Liver (tissue), 9 donors: Measurements from ENCODE around the gene NTF4. TPM values are rescaled to one million over a fixed set of nuclear protein-coding genes. Genes with fewer than 3 reads are reported as not detected.

Experiments used
- DNase-seq: peaks from one replicate; pipeline ENCODE4 v3.0.0-alpha.2; 2017; ENCODE audit warnings: low spot score
- H3K27ac ChIP-seq, 2 donors: one replicate each; pipeline ENCODE4 v1.7.0; 2013; ENCODE audit warnings: inconsistent platforms in 2 of 2, low read length in 2 of 2, control low read depth in 1 of 2, low read depth in 1 of 2, mild to moderate bottlenecking in 1 of 2
- H3K27me3 ChIP-seq, 4 donors: one replicate each; pipeline versions ENCODE4 v1.6.1 to v1.7.0; 2013; ENCODE audit warnings: low read length in 3 of 4, inconsistent platforms in 1 of 4, mild to moderate bottlenecking in 1 of 4, moderate library complexity in 1 of 4; ENCODE audit not compliant: control insufficient read depth in 4 of 4, insufficient read depth in 4 of 4
- H3K36me3 ChIP-seq, 4 donors: one replicate each; pipeline versions ENCODE4 v1.6.1 to v1.7.0; 2013; ENCODE audit warnings: low read length in 3 of 4, mild to moderate bottlenecking in 3 of 4, low read depth in 1 of 4, moderate library complexity in 1 of 4; ENCODE audit not compliant: control insufficient read depth in 4 of 4, insufficient read depth in 3 of 4
- H3K4me1 ChIP-seq, 4 donors: one replicate each; pipeline versions ENCODE4 v1.6.1 to v1.7.0; 2013; ENCODE audit warnings: low read length in 3 of 4, mild to moderate bottlenecking in 3 of 4, moderate library complexity in 1 of 4; ENCODE audit not compliant: control insufficient read depth in 4 of 4, insufficient read depth in 4 of 4
- H3K4me3 ChIP-seq, 3 donors: one replicate each; pipeline versions ENCODE4 v1.6.1 to v1.7.0; 2013; ENCODE audit warnings: low read length in 3 of 3, control low read depth in 1 of 3, low read depth in 1 of 3, mild to moderate bottlenecking in 1 of 3
- H3K9ac ChIP-seq, 2 donors: one replicate each; pipeline ENCODE4 v1.7.0; 2013; ENCODE audit warnings: low read length in 2 of 2, mild to moderate bottlenecking in 2 of 2, moderate library complexity in 2 of 2, control low read depth in 1 of 2, low read depth in 1 of 2
- H3K9me3 ChIP-seq, 4 donors: one replicate each; pipeline versions ENCODE4 v1.6.1 to v1.7.0; 2013; ENCODE audit warnings: low read length in 3 of 4; ENCODE audit not compliant: control insufficient read depth in 4 of 4
- EGR1 ChIP-seq, 2 donors: IDR thresholded peaks; 2 replicates each; pipeline ENCODE4 v1.6.1; 2016 to 2018; ENCODE audit warnings: antibody characterized with exemption in 2 of 2, low read depth in 2 of 2
- FOXA2 ChIP-seq: IDR thresholded peaks from 2 replicates; pipeline ENCODE4 v1.6.1; 2016; ENCODE audit warnings: antibody characterized with exemption
- GABPA ChIP-seq, 2 donors: IDR thresholded peaks in 1 of 2; conservative IDR thresholded peaks in 1 of 2; 2 replicates each; pipeline ENCODE4 v1.6.1; 2016; ENCODE audit warnings: antibody characterized with exemption in 2 of 2, mild to moderate bottlenecking in 1 of 2, moderate library complexity in 1 of 2
- HNF4A ChIP-seq, 2 donors: conservative IDR thresholded peaks; 2 replicates each; pipeline ENCODE4 v1.6.1; 2016; ENCODE audit warnings: antibody characterized with exemption in 2 of 2, mild to moderate bottlenecking in 2 of 2
- HNF4G ChIP-seq: IDR thresholded peaks from 2 replicates; pipeline ENCODE4 v1.6.1; 2016; ENCODE audit warnings: antibody characterized with exemption
- JUND ChIP-seq, 2 donors: IDR thresholded peaks; 2 replicates each; pipeline ENCODE4 v1.6.1; 2016; ENCODE audit warnings: antibody characterized with exemption in 2 of 2
- NR2F2 ChIP-seq: IDR thresholded peaks from 2 replicates; pipeline ENCODE4 v1.6.1; 2016; ENCODE audit warnings: antibody characterized with exemption
- RAD21 ChIP-seq, 2 donors: IDR thresholded peaks; 2 replicates each; pipeline ENCODE4 v1.6.1; 2016; ENCODE audit warnings: antibody characterized with exemption in 2 of 2, mild to moderate bottlenecking in 2 of 2
- RXRA ChIP-seq, 2 donors: IDR thresholded peaks; 2 replicates each; pipeline ENCODE4 v1.6.1; 2017 to 2018; ENCODE audit warnings: antibody characterized with exemption in 2 of 2, mild to moderate bottlenecking in 1 of 2
- TAF1 ChIP-seq: conservative IDR thresholded peaks from 2 replicates; pipeline ENCODE4 v1.6.1; 2016; ENCODE audit warnings: antibody characterized with exemption, mild to moderate bottlenecking
- WGBS: extraction: QIAGEN DNeasy Blood & Tissue Kit; methylation state at CpG from one replicate; pipeline ENCODE4 v1.1.7; 2013; 5-methylcytosine and 5-hydroxymethylcytosine counted together
- polyA plus RNA-seq, 2 donors: library from polyadenylated mRNA; stranded (reverse) in 1 of 2; unstranded in 1 of 2; fragments of 200-250 nt in 1 of 2; fragments of >200 nt in 1 of 2; fragmentation: Nextera tagmentation in 1 of 2; extraction: Ambion mirVana in 1 of 2; gene quantifications; one replicate each; pipeline versions ENCODE4 v1.2.1 to v1.2.3, GENCODE V29; 2013 to 2015
- total RNA-seq, 2 donors: library from RNA; depleted of rRNA; stranded (reverse); fragments of >200 nt; gene quantifications; one replicate each; pipeline ENCODE4 v1.2.3, GENCODE V29; 2014
- TF ChIP-seq, protein P1 (sequence below): IDR thresholded peaks from 2 replicates; pipeline ENCODE4 v1.6.1; 2016; ENCODE audit warnings: antibody characterized with exemption
- TF ChIP-seq, protein P2 (sequence below): IDR thresholded peaks from 2 replicates; pipeline ENCODE4 v1.6.1; 2016; ENCODE audit warnings: antibody characterized with exemption
- TF ChIP-seq, protein P3 (sequence below): IDR thresholded peaks from 2 replicates; pipeline ENCODE4 v1.6.1; 2016; ENCODE audit warnings: antibody characterized with exemption
- TF ChIP-seq, protein P4 (sequence below): fragments of 150-350 bp; IDR thresholded peaks from 2 replicates; pipeline ENCODE4 v1.5.1; 2017; ENCODE audit warnings: improper control_type of control experiment, low read depth, low read length; ENCODE audit not compliant: missing input control
- TF ChIP-seq, protein P5 (sequence below): IDR thresholded peaks from 2 replicates; pipeline ENCODE4 v1.6.1; 2016; ENCODE audit warnings: antibody characterized with exemption, mild to moderate bottlenecking
- donor health status: healthy.
- donor health status: healthy.
- donor health status: healthy.
- donor health status: healthy.
- donor health status: healthy.

Gene NTF4, protein sequence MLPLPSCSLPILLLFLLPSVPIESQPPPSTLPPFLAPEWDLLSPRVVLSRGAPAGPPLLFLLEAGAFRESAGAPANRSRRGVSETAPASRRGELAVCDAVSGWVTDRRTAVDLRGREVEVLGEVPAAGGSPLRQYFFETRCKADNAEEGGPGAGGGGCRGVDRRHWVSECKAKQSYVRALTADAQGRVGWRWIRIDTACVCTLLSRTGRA
- not detected for total RNA-seq
- polyA plus RNA-seq, result not detected

DNA sequence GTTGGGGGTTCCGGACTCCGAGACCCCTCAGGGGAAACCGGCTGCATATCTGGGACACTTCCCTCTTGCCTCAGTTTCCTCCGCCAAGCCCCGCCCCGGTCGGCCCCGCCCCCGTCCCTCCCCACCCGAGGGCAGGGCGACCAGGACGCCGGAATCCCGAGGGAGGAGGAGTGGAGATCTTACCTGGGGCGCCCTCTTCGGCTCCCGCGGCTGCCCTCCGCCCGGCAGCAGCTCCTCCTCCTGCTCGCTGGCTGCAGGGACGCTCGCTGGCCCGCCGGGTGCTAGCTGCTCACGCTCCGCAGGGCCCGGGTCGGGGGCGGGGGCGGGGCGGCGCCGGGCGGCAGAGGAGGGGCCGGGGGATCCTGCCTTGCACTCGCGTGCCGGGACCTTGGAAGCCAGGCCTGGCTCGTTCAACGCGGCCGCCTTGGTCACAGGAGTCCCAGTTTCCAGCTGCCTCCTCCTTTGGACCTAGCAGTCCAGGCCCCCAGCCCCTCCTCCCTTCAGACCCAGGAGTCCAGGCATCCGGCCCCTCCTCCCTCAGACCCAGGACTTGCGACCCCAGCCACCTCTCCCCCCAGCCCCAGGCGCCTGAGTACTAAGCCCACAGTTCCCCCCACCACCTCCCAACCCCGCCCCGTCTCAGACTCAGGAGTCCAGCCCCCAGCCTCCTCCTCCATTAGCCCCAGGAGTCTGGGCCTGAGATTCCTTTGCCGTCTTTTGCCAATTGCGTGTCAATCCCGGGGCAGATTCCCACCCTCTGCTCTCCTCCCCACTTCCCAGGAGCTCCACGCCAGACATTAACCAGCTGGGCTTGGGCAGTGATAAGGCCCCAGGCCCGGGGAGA lies at the start of gene NTF4:
Gene NTF4 (minus strand): TSS at position 51 of the 844 bp plus-strand sequence. CDS start 2,821 bp downstream, outside the sequence.
- H3K36me3 ChIP-seq, result no peaks in the 10 kb centered on the region
- H3K9ac ChIP-seq, result no peak within 1 kb of the TSS
- H3K27ac ChIP-seq, result no peak within 1 kb of the TSS
- H3K9me3 ChIP-seq, result no peaks in the 10 kb centered on the region
- peak within 1 kb of the TSS in 1 of 3 donors; percentile 28 for H3K4me3 ChIP-seq
- DNase-seq, result no peak
- 5% methylated on average over 53 of the region's 53 CpGs for WGBS
- TF ChIP-seq, protein P1, sequence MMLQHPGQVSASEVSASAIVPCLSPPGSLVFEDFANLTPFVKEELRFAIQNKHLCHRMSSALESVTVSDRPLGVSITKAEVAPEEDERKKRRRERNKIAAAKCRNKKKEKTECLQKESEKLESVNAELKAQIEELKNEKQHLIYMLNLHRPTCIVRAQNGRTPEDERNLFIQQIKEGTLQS, result no peak
- TF ChIP-seq JUND (IDR thresholded peaks at IDR 0.05) (no peak), EGR1 (IDR thresholded peaks at IDR 0.05; ENCODE audit: low read depth in 2 of 2) (no peak), GABPA (IDR thresholded peaks at IDR 0.05 in 1 of 2, conservative IDR thresholded peaks at IDR 0.05 in 1 of 2) (no peak), FOXA2 (no peak), TAF1 (no peak), RAD21 (IDR thresholded peaks at IDR 0.05) (no peak), NR2F2 (no peak), HNF4G (no peak), HNF4A (conservative IDR thresholded peaks at IDR 0.05) (no peak), RXRA (IDR thresholded peaks at IDR 0.05) (no peak)
- TF ChIP-seq, protein P2, sequence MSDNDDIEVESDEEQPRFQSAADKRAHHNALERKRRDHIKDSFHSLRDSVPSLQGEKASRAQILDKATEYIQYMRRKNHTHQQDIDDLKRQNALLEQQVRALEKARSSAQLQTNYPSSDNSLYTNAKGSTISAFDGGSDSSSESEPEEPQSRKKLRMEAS, result no peak
- TF ChIP-seq, protein P3, sequence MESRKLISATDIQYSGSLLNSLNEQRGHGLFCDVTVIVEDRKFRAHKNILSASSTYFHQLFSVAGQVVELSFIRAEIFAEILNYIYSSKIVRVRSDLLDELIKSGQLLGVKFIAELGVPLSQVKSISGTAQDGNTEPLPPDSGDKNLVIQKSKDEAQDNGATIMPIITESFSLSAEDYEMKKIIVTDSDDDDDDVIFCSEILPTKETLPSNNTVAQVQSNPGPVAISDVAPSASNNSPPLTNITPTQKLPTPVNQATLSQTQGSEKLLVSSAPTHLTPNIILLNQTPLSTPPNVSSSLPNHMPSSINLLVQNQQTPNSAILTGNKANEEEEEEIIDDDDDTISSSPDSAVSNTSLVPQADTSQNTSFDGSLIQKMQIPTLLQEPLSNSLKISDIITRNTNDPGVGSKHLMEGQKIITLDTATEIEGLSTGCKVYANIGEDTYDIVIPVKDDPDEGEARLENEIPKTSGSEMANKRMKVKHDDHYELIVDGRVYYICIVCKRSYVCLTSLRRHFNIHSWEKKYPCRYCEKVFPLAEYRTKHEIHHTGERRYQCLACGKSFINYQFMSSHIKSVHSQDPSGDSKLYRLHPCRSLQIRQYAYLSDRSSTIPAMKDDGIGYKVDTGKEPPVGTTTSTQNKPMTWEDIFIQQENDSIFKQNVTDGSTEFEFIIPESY, result no peak
- TF ChIP-seq, protein P4, sequence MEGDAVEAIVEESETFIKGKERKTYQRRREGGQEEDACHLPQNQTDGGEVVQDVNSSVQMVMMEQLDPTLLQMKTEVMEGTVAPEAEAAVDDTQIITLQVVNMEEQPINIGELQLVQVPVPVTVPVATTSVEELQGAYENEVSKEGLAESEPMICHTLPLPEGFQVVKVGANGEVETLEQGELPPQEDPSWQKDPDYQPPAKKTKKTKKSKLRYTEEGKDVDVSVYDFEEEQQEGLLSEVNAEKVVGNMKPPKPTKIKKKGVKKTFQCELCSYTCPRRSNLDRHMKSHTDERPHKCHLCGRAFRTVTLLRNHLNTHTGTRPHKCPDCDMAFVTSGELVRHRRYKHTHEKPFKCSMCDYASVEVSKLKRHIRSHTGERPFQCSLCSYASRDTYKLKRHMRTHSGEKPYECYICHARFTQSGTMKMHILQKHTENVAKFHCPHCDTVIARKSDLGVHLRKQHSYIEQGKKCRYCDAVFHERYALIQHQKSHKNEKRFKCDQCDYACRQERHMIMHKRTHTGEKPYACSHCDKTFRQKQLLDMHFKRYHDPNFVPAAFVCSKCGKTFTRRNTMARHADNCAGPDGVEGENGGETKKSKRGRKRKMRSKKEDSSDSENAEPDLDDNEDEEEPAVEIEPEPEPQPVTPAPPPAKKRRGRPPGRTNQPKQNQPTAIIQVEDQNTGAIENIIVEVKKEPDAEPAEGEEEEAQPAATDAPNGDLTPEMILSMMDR, result no peak
- TF ChIP-seq, protein P5, sequence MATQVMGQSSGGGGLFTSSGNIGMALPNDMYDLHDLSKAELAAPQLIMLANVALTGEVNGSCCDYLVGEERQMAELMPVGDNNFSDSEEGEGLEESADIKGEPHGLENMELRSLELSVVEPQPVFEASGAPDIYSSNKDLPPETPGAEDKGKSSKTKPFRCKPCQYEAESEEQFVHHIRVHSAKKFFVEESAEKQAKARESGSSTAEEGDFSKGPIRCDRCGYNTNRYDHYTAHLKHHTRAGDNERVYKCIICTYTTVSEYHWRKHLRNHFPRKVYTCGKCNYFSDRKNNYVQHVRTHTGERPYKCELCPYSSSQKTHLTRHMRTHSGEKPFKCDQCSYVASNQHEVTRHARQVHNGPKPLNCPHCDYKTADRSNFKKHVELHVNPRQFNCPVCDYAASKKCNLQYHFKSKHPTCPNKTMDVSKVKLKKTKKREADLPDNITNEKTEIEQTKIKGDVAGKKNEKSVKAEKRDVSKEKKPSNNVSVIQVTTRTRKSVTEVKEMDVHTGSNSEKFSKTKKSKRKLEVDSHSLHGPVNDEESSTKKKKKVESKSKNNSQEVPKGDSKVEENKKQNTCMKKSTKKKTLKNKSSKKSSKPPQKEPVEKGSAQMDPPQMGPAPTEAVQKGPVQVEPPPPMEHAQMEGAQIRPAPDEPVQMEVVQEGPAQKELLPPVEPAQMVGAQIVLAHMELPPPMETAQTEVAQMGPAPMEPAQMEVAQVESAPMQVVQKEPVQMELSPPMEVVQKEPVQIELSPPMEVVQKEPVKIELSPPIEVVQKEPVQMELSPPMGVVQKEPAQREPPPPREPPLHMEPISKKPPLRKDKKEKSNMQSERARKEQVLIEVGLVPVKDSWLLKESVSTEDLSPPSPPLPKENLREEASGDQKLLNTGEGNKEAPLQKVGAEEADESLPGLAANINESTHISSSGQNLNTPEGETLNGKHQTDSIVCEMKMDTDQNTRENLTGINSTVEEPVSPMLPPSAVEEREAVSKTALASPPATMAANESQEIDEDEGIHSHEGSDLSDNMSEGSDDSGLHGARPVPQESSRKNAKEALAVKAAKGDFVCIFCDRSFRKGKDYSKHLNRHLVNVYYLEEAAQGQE, result no peak
- H3K27me3 ChIP-seq, result no peaks in the 10 kb centered on the region
- H3K4me1 ChIP-seq, result no peaks in the 10 kb centered on the region
